CD14-positive monocyte (primary cell): Measurements from ENCODE around the gene TMEM242. TPM values are rescaled to one million over a fixed set of nuclear protein-coding genes. Genes with fewer than 3 reads are reported as not detected.

Experiments
- DNase-seq, 3 donors: peaks; one replicate each; pipeline ENCODE4 v3.0.0-alpha.2; 2011 to 2022
- H2AFZ ChIP-seq: 2 replicates; pipeline ENCODE4 v1.6.0; 2012; ENCODE audit warnings: mild to moderate bottlenecking, low read depth, low read length, inconsistent platforms; ENCODE audit not compliant: insufficient read depth, poor library complexity, severe bottlenecking
- H3K27ac ChIP-seq, 2 donors: 1 replicate in 1 of 2; 2 replicates in 1 of 2; pipeline ENCODE4 v1.5.1; 2012 to 2013; ENCODE audit warnings: low read length in 2 of 2, control low read depth in 1 of 2, inconsistent platforms in 1 of 2, low read depth in 1 of 2, mild to moderate bottlenecking in 1 of 2
- H3K27me3 ChIP-seq, 2 donors: one replicate each; pipeline versions ENCODE4 v1.6.0 to v1.6.1; 2011 to 2013; ENCODE audit warnings: low read length in 2 of 2; ENCODE audit not compliant: control insufficient read depth in 2 of 2, insufficient read depth in 2 of 2
- H3K36me3 ChIP-seq, 2 donors: replicated peaks in 1 of 2; 1 replicate in 1 of 2; 2 replicates in 1 of 2; pipeline versions ENCODE4 v1.5.1 to v1.6.1; 2012 to 2013; ENCODE audit warnings: low read length in 2 of 2, control low read depth in 1 of 2, inconsistent platforms in 1 of 2, mild to moderate bottlenecking in 1 of 2; ENCODE audit not compliant: insufficient read depth in 2 of 2, control insufficient read depth in 1 of 2
- H3K4me1 ChIP-seq, 2 donors: 1 replicate in 1 of 2; 2 replicates in 1 of 2; pipeline versions ENCODE4 v1.5.1 to v1.6.1; 2012 to 2013; ENCODE audit warnings: low read length in 2 of 2, control low read depth in 1 of 2, inconsistent platforms in 1 of 2, mild to moderate bottlenecking in 1 of 2, moderate library complexity in 1 of 2; ENCODE audit not compliant: insufficient read depth in 2 of 2, control insufficient read depth in 1 of 2
- H3K4me2 ChIP-seq: replicated peaks from 2 replicates; pipeline ENCODE3; 2012; ENCODE audit warnings: low read length, moderate library complexity, mild to moderate bottlenecking; ENCODE audit not compliant: poor library complexity, severe bottlenecking; ENCODE audit errors: extremely low read depth
- H3K4me3 ChIP-seq, 3 experiments: fragments of 200-600 bp in 1 of 3; sonication (generic) in 1 of 3; replicated peaks in 1 of 3; 1 replicate in 2 of 3; 2 replicates in 1 of 3; pipeline ENCODE4 v1.5.1; 2011 to 2013; ENCODE audit warnings: low read length in 3 of 3, mild to moderate bottlenecking in 3 of 3, control low read depth in 2 of 3, low read depth in 2 of 3, inconsistent platforms in 1 of 3, moderate library complexity in 1 of 3
- H3K79me2 ChIP-seq: 2 replicates; pipeline ENCODE4 v1.6.0; 2012; ENCODE audit warnings: mild to moderate bottlenecking, control low read depth, inconsistent platforms, low read length, moderate library complexity; ENCODE audit not compliant: insufficient read depth
- H3K9ac ChIP-seq: 2 replicates; pipeline ENCODE4 v1.6.0; 2017; ENCODE audit warnings: low read length, mild to moderate bottlenecking; ENCODE audit not compliant: insufficient read depth, poor library complexity, severe bottlenecking
- H3K9me3 ChIP-seq, 2 donors: replicated peaks in 1 of 2; 1 replicate in 1 of 2; 2 replicates in 1 of 2; pipeline versions ENCODE4 v1.5.1 to v1.6.1; 2012 to 2013; ENCODE audit warnings: low read length in 2 of 2, control low read depth in 1 of 2; ENCODE audit not compliant: control insufficient read depth in 1 of 2, insufficient read depth in 1 of 2
- H4K20me1 ChIP-seq: 2 replicates; pipeline ENCODE4 v1.6.0; 2012; ENCODE audit warnings: mild to moderate bottlenecking, low read length, control low read depth, moderate library complexity; ENCODE audit not compliant: insufficient read depth
- H3K27ac Mint-ChIP-seq, 7 donors: one replicate each; pipeline ENCODE4 v1.8.0; 2020; ENCODE audit warnings: mild to moderate bottlenecking in 7 of 7, mixed read lengths in 7 of 7, moderate library complexity in 6 of 7, inconsistent platforms in 2 of 7
- H3K27me3 Mint-ChIP-seq, 3 donors: one replicate each; pipeline ENCODE4 v1.8.0; 2021 to 2022; ENCODE audit warnings: low read depth in 3 of 3, mild to moderate bottlenecking in 3 of 3, mixed read lengths in 3 of 3, moderate library complexity in 3 of 3, inconsistent platforms in 1 of 3
- H3K36me3 Mint-ChIP-seq, 2 donors: one replicate each; pipeline ENCODE4 v1.8.0; 2020; ENCODE audit warnings: mixed read lengths in 2 of 2, inconsistent platforms in 1 of 2, mild to moderate bottlenecking in 1 of 2
- H3K4me1 Mint-ChIP-seq: one replicate; pipeline ENCODE4 v1.8.0; 2020; ENCODE audit warnings: mild to moderate bottlenecking, mixed read lengths
- H3K4me3 Mint-ChIP-seq, 2 donors: one replicate each; pipeline ENCODE4 v1.8.0; 2020; ENCODE audit warnings: mild to moderate bottlenecking in 2 of 2, mixed read lengths in 2 of 2, moderate library complexity in 1 of 2
- H3K9me3 Mint-ChIP-seq, 7 donors: one replicate each; pipeline ENCODE4 v1.8.0; 2020 to 2022; ENCODE audit warnings: mixed read lengths in 7 of 7, mild to moderate bottlenecking in 6 of 7, moderate library complexity in 6 of 7, inconsistent platforms in 2 of 7
- CTCF ChIP-seq: fragments of 200-600 bp; IDR thresholded peaks from one replicate; pipeline ENCODE4 v1.8.0; 2022; ENCODE audit warnings: antibody characterized with exemption, mild to moderate bottlenecking
- WGBS: methylation state at CpG from one replicate; pipeline ENCODE4 v1.1.5; 2013; ENCODE audit warnings: missing lambda C conversion rate; ENCODE audit not compliant: insufficient coverage; 5-methylcytosine and 5-hydroxymethylcytosine counted together
- intact Hi-C, 2 donors: fragments of 100-400 bp; cut with micrococcal nuclease; formaldehyde crosslinking; loops; one replicate each; pipeline versions ENCODE4 v1.15.0 to v1.15.1; 2023
- polyA plus RNA-seq, 3 donors: library from polyadenylated mRNA; depleted of rRNA in 1 of 3; unstranded in 2 of 3; stranded (reverse) in 1 of 3; fragments of 300-500 nt in 2 of 3; fragments of >200 nt in 1 of 3; fragmentation: Illumina TruSeq in 2 of 3; gene quantifications; 1 replicate in 2 of 3; 2 replicates in 1 of 3; pipeline ENCODE4 v1.2.3, GENCODE V29; 2012 to 2021

Gene TMEM242
- polyA plus RNA-seq, 3 donors, result 5.6 to 9.8 (median 8.3) TPM

- H2AFZ ChIP-seq, result no peak overlapping the region
- no peaks in the 10 kb centered on the region for H4K20me1 ChIP-seq
- no peak overlapping the region for H3K4me3 Mint-ChIP-seq
- H3K27ac Mint-ChIP-seq, result no peak overlapping the region
- H3K27me3 Mint-ChIP-seq, result peaks cover 0 to 6% (median 5%) of the 10 kb centered on the region in 3 donors
- H3K36me3 ChIP-seq, result no peaks in the 10 kb centered on the region
- no peaks in the 10 kb centered on the region for H3K27me3 ChIP-seq
- no peak overlapping the region for H3K27ac ChIP-seq
- no peaks in the 10 kb centered on the region for H3K9me3 ChIP-seq
- DNase-seq, result no peak
- H3K36me3 Mint-ChIP-seq, result no peaks in the 10 kb centered on the region
- no peaks in the 10 kb centered on the region for H3K4me1 ChIP-seq
- intact Hi-C loops, result no loop called here
- H3K4me2 ChIP-seq, result no peak overlapping the region
- H3K4me1 Mint-ChIP-seq, result no peaks in the 10 kb centered on the region
- H3K4me3 ChIP-seq, result no peak overlapping the region
- no peaks in the 10 kb centered on the region for H3K79me2 ChIP-seq
- WGBS, result 83% methylated on average over 1 of the region's 2 CpGs
- H3K9ac ChIP-seq, result no peak overlapping the region
- H3K9me3 Mint-ChIP-seq, result peaks cover 0 to 3% (median 0%) of the 10 kb centered on the region in 7 donors
- TF ChIP-seq CTCF, result no peak
Observed at GRCh38 chr6:157346373-157346772, 23.1 kb upstream of the TMEM242 start.

GRCh38 chr6:157343732-157344131 is 20.4 kb upstream of the TMEM242 start:
- Mint-ChIP-seq H3K27me3 (peaks cover 0 to 7% (median 6%) of the 10 kb centered on the region in 3 donors), H3K36me3 (no peaks in the 10 kb centered on the region), H3K4me1 (no peaks in the 10 kb centered on the region), H3K4me3 (no peak overlapping the region), H3K9me3 (peaks cover 0 to 1% (median 0%) of the 10 kb centered on the region in 7 donors), H3K27ac (no peak overlapping the region)
- Histone ChIP-seq H3K27ac (no peak overlapping the region), H3K36me3 (no peaks in the 10 kb centered on the region), H3K9me3 (no peaks in the 10 kb centered on the region), H3K79me2 (no peaks in the 10 kb centered on the region), H4K20me1 (no peaks in the 10 kb centered on the region), H3K9ac (no peak overlapping the region), H3K27me3 (no peaks in the 10 kb centered on the region), H2AFZ (no peak overlapping the region), H3K4me2 (no peak overlapping the region), H3K4me3 (no peak overlapping the region), H3K4me1 (no peaks in the 10 kb centered on the region)
- 94% methylated on average over 4 of the region's 4 CpGs for WGBS
- DNase-seq, result no peak
- no peak for TF ChIP-seq CTCF
- intact Hi-C loops, result no loop called here
